Measurements from ENCODE around the gene GNG8. TPM values are rescaled to one million over a fixed set of nuclear protein-coding genes. Genes with fewer than 3 reads are reported as not detected.

Gene GNG8
- total RNA-seq, 2 donors from 2014 or later: not detected

DNA sequence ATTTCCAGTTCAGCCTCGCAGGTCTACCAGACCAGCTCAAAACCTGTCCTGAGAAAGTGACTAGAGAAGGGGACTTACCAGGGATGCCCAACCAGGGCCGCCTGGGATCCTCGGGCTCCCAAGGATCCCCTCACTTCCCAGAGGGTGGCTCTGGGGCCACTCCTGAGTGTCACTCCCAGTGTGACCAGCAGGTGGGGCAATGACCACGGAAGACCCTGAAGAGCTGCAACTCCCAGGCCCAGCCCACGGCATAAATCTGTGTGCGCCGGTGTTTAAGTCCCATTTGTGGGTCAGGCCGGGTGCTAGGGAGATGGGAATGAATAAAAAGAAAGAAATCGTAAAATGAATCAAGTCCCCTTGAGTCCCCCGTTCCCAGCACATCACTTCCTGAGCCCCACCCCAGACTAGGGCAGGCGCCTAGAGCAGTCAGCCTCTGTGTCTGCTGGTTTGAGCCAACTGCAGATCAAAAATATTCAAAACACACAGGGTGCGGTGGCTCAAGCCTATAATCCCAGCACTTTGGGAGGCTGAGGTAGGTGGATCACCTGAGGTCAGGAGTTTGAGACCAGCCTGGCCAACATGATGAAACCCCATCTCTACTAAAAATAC lies 21.8 kb downstream of the GNG8 start:
- Histone ChIP-seq H3K27ac (no peak overlapping the region), H3K4me1 (no peaks in the 10 kb centered on the region), H3K36me3 (no peaks in the 10 kb centered on the region)

DNA sequence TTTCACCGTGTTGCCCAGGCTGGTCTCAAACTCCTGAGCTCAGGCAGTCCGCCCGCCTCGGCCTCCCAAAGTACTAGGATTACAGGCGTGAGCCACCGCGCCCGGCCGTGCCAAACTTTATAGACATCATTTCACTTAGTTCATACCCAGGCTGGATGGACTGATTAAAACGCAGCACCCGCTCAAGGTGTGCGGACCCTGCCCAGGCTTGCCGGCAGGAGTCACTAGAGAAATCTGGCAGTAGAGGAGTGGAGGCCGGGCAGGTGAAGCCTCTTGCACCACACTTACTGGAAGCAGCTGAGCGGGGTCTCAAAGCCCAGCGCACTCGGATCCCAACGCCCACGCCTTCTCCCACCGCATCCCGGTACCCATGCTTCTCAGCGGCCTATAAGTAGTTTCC lies 22.5 kb downstream of the GNG8 start:
- no peak for DNase-seq
- Histone ChIP-seq H3K4me1 (no peaks in the 10 kb centered on the region), H3K27me3 (no peaks in the 10 kb centered on the region), H3K9me3 (no peaks in the 10 kb centered on the region), H3K36me3 (peaks cover 2% of the 10 kb centered on the region), H3K27ac (no peak overlapping the region), H3K9ac (ENCODE audit: low read depth in 2 of 2, low read length in 2 of 2) (no peak overlapping the region), H3K4me3 (no peak overlapping the region)
- TF ChIP-seq, protein P1, sequence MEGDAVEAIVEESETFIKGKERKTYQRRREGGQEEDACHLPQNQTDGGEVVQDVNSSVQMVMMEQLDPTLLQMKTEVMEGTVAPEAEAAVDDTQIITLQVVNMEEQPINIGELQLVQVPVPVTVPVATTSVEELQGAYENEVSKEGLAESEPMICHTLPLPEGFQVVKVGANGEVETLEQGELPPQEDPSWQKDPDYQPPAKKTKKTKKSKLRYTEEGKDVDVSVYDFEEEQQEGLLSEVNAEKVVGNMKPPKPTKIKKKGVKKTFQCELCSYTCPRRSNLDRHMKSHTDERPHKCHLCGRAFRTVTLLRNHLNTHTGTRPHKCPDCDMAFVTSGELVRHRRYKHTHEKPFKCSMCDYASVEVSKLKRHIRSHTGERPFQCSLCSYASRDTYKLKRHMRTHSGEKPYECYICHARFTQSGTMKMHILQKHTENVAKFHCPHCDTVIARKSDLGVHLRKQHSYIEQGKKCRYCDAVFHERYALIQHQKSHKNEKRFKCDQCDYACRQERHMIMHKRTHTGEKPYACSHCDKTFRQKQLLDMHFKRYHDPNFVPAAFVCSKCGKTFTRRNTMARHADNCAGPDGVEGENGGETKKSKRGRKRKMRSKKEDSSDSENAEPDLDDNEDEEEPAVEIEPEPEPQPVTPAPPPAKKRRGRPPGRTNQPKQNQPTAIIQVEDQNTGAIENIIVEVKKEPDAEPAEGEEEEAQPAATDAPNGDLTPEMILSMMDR (IDR thresholded peaks at IDR 0.05): no peak
- intact Hi-C loops (cut with DNase I): no loop called here

More for the DNA sequence above, 21.8 kb downstream of the GNG8 start:
- no peaks in the 10 kb centered on the region for H3K27me3 ChIP-seq
- no peaks in the 10 kb centered on the region for H3K9me3 ChIP-seq
- intact Hi-C loops (cut with DNase I): loop anchor here (2.0 kb wide), 1 partner anchor 49 kb away; no protein-coding TSS in a partner anchor
- peak; percentile 85 for DNase-seq
- TF ChIP-seq, protein P1 (IDR thresholded peaks at IDR 0.05): peak; percentile 82
- no peak overlapping the region for H3K4me3 ChIP-seq
- no peak overlapping the region for H3K9ac ChIP-seq (ENCODE audit: low read depth in 2 of 2, low read length in 2 of 2)

DNA sequence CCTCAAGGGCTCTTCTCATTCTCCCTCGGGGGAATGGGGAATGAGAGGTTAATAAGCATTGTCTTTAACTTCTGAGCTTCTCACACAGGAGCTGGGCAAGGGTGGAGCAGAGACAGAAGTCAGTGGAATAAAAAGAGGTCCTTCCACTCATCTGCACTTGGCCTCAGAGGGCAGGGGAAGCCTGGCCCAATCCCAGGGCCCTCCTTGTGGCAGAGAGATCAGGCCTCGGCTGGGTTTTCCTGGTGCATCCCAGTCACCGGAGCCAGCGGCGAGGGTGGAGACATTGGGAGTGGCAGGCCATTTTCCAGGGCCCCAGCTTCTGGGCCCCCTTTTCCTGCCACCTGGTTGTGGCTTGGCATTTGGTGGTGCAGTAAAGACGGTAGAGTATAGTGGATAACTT lies 24.2 kb downstream of the GNG8 start:
- no peak for DNase-seq
- H3K9ac ChIP-seq (ENCODE audit: low read depth in 2 of 2, low read length in 2 of 2): no peak overlapping the region
- H3K27me3 ChIP-seq: no peaks in the 10 kb centered on the region
- TF ChIP-seq, protein P1 (IDR thresholded peaks at IDR 0.05): no peak
- no peak overlapping the region for H3K27ac ChIP-seq
- intact Hi-C loops (cut with DNase I): no loop called here
- H3K4me1 ChIP-seq: no peaks in the 10 kb centered on the region
- no peak overlapping the region for H3K4me3 ChIP-seq
- peaks cover 15% of the 10 kb centered on the region for H3K36me3 ChIP-seq
- no peaks in the 10 kb centered on the region for H3K9me3 ChIP-seq

DNA sequence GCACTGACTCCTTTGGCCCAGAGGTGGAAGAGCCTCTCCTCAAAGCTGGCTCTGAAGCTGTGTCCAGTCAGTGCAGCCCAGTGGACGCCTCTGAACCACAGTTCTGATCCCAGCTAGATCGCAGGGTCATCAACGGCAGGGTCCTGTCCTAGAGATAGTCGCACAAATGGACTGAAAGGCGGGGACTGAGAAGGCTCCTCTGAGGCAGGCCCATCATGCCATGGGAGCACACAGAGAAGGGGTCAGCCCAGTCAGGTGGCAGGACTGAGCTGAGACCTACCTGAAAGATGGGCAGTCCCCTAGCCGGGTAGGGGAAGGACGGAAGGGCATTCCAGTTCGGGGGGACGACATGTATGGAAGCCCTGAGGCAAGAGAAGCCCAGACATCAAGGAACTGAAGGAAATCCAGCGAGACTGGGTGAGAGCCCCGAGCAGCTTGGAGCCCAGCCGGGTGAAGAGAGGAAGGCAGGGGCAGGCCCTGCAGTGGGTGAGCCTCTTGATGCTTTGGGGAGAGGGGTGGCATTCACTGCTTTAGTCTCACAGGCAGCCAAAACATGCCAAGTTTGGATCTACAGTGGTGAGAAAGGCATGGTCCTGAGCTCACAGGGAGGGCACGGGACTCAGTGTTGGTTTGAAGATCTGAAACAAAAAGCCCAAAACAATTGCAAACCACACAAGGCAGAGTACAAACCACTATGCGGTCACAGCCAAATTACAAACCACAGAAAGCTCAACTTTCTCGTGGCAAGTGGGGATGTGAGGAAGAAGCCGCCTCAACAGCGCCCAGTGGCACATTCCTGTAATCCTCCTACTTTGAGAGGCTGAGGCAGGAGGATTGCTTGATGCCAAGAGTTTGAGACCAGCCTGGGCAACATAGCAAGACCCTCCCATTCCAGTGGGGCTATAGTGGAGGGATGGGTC lies 24.9 kb downstream of the GNG8 start:
- no peak overlapping the region for H3K9ac ChIP-seq (ENCODE audit: low read depth in 2 of 2, low read length in 2 of 2)
- intact Hi-C loops (cut with DNase I): no loop called here
- H3K36me3 ChIP-seq: peaks cover 22% of the 10 kb centered on the region
- H3K4me1 ChIP-seq: no peaks in the 10 kb centered on the region
- TF ChIP-seq, protein P1 (IDR thresholded peaks at IDR 0.05): no peak
- H3K27ac ChIP-seq: no peak overlapping the region
- H3K9me3 ChIP-seq: no peaks in the 10 kb centered on the region
- DNase-seq: no peak
- H3K27me3 ChIP-seq: no peaks in the 10 kb centered on the region
- no peak overlapping the region for H3K4me3 ChIP-seq

DNA sequence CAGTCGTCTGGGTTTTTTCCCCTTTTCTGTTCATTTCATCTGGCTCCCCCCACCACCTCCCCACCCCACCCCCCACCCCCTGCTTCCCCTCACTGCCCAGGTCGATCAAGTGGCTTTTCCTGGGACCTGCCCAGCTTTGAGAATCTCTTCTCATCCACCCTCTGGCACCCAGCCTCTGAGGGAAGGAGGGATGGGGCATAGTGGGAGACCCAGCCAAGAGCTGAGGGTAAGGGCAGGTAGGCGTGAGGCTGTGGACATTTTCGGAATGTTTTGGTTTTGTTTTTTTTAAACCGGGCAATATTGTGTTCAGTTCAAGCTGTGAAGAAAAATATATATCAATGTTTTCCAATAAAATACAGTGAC lies 25.6 kb downstream of the GNG8 start:
- Histone ChIP-seq H3K4me3 (no peak overlapping the region), H3K9me3 (no peaks in the 10 kb centered on the region), H3K9ac (ENCODE audit: low read depth in 2 of 2, low read length in 2 of 2) (no peak overlapping the region), H3K27ac (no peak overlapping the region), H3K36me3 (peaks cover 29% of the 10 kb centered on the region), H3K27me3 (no peaks in the 10 kb centered on the region), H3K4me1 (no peaks in the 10 kb centered on the region)
- DNase-seq: no peak
- TF ChIP-seq, protein P1 (IDR thresholded peaks at IDR 0.05): no peak
- intact Hi-C loops (cut with DNase I): no loop called here

Measured in colonic mucosa (tissue), 4 donors.